ENCODE measurements around the gene SCAMP4. TPM values are rescaled to one million over a fixed set of nuclear protein-coding genes. Genes with fewer than 3 reads are reported as not detected.

The SCAMP4 gene
- total and polyA plus RNA-seq, 9 of the 15 experiments (the other 6 are each of a cell fraction or from before 2014, with no cell fraction given) = 0.81 to 45.9 (median 12.8) TPM

DNA sequence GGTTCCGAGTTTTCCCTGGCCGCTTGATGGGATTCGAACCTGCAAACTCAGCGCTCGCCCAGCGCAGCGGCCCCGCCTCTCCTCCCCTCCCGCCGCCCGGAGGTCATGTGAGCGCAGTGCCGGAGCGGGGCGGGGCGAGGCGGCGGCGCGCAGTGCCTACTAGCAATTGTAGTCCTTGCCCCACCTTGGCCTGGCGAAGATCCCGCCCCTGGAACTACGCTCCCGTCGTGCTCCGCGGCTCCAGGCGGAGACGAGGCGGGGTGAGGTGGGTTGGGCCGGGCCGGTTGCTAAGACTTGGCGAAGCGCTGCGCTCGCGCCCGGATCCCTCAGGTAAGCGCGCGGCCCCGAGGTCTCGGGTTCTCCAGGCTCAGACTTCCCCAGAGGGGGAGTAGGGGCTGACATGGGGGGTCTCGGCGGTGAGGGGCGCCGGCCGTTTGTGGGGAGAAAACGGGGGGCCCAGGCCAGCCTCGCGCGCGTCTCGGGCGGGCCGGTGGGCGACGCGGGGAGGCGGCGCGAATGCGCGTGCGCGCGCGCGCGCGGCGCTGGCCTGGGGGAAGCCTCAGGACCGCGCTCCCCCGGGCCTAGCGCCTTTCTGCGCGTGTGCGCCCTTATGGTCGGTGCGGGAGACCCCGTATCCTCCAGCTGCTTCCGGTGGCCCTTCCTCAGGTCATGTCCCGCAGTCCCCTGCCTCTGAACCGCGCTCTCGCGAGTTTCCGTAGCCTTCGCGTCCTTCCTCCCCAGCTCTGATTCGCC, at the start of gene SCAMP4, which contains the start of gene ADAT3 (continued):
- TF ChIP-seq, protein P1, sequence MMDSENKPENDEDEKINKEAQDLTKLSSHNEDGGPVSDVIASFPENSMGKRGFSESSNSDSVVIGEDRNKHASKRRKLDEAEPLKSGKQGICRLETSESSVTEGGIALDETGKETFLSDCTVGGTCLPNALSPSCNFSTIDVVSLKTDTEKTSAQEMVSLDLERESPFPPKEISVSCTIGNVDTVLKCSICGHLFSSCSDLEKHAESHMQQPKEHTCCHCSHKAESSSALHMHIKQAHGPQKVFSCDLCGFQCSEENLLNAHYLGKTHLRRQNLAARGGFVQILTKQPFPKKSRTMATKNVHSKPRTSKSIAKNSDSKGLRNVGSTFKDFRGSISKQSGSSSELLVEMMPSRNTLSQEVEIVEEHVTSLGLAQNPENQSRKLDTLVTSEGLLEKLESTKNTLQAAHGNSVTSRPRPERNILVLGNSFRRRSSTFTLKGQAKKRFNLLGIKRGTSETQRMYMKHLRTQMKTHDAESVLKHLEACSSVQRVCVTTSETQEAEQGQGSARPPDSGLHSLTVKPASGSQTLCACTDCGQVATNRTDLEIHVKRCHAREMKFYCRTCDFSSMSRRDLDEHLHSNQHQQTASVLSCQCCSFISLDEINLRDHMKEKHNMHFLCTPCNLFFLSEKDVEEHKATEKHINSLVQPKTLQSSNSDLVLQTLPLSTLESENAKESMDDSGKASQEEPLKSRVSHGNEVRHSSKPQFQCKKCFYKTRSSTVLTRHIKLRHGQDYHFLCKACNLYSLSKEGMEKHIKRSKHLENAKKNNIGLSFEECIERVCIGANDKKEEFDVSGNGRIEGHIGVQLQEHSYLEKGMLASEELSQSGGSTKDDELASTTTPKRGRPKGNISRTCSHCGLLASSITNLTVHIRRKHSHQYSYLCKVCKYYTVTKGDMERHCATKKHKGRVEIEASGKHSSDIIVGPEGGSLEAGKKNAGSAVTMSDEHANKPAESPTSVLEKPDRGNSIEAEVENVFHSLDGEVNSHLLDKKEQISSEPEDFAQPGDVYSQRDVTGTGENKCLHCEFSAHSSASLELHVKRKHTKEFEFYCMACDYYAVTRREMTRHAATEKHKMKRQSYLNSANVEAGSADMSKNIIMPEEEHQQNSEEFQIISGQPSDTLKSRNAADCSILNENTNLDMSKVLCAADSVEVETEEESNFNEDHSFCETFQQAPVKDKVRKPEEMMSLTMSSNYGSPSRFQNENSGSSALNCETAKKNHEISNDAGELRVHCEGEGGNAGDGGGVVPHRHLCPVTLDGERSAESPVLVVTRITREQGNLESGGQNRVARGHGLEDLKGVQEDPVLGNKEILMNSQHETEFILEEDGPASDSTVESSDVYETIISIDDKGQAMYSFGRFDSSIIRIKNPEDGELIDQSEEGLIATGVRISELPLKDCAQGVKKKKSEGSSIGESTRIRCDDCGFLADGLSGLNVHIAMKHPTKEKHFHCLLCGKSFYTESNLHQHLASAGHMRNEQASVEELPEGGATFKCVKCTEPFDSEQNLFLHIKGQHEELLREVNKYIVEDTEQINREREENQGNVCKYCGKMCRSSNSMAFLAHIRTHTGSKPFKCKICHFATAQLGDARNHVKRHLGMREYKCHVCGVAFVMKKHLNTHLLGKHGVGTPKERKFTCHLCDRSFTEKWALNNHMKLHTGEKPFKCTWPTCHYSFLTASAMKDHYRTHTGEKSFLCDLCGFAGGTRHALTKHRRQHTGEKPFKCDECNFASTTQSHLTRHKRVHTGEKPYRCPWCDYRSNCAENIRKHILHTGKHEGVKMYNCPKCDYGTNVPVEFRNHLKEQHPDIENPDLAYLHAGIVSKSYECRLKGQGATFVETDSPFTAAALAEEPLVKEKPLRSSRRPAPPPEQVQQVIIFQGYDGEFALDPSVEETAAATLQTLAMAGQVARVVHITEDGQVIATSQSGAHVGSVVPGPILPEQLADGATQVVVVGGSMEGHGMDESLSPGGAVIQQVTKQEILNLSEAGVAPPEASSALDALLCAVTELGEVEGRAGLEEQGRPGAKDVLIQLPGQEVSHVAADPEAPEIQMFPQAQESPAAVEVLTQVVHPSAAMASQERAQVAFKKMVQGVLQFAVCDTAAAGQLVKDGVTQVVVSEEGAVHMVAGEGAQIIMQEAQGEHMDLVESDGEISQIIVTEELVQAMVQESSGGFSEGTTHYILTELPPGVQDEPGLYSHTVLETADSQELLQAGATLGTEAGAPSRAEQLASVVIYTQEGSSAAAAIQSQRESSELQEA (IDR thresholded peaks at IDR 0.05; ENCODE audit: low read depth) = peak; percentile 74; the same call in 1 of the 2 replicates
- TF ChIP-seq ETV1 (tag; conservative IDR thresholded peaks at IDR 0.05; ENCODE audit: low read depth) (peak; percentile 99), ASH1L (IDR thresholded peaks at IDR 0.05; ENCODE audit: borderline replicate concordance, low read depth, partially characterized antibody) (no peak), CHD2 (IDR thresholded peaks at IDR 0.05; ENCODE audit: low read depth, low read length) (peak; percentile 96), COPS2 (conservative IDR thresholded peaks at IDR 0.05) (no peak), ZNF408 (CRISPR knock-in tag; IDR thresholded peaks at IDR 0.05; ENCODE audit: low read depth) (no peak), ZNF3 (CRISPR knock-in tag; IDR thresholded peaks at IDR 0.05) (no peak), RBM39 (optimal IDR thresholded peaks at IDR 0.05; ENCODE audit: low read depth, low read length) (no peak), SAFB (IDR thresholded peaks at IDR 0.05; ENCODE audit: borderline replicate concordance, low read depth, low read length) (no peak), NFIX (CRISPR knock-in tag; IDR thresholded peaks at IDR 0.05; ENCODE audit: low read depth) (no peak), GABPB2 (CRISPR knock-in tag; conservative IDR thresholded peaks at IDR 0.05) (no peak), BRCA1 (IDR thresholded peaks at IDR 0.05) (no peak), BRCA1 (CRISPR knock-in tag; IDR thresholded peaks at IDR 0.05) (no peak), HMG20A (CRISPR knock-in tag; conservative IDR thresholded peaks at IDR 0.05) (no peak), MITF (IDR thresholded peaks at IDR 0.05) (peak; percentile 93), ZNF655 (CRISPR knock-in tag; IDR thresholded peaks at IDR 0.05) (no peak), C11orf30 (IDR thresholded peaks at IDR 0.05; ENCODE audit: low read depth) (peak; percentile 72), CSDE1 (IDR thresholded peaks at IDR 0.05) (no peak), HNRNPK (IDR thresholded peaks at IDR 0.05; ENCODE audit: low read depth, low read length, poor library complexity, severe bottlenecking) (no peak)

Data from K562 (cell line).